ENCODE results near the gene SP3. TPM values are rescaled to one million over a fixed set of nuclear protein-coding genes. Genes with fewer than 3 reads are reported as not detected.

The SP3 gene
- total RNA-seq, 6 experiments from 2014 or later, result 28.4 to 36.5 (median 32.4) TPM

DNA sequence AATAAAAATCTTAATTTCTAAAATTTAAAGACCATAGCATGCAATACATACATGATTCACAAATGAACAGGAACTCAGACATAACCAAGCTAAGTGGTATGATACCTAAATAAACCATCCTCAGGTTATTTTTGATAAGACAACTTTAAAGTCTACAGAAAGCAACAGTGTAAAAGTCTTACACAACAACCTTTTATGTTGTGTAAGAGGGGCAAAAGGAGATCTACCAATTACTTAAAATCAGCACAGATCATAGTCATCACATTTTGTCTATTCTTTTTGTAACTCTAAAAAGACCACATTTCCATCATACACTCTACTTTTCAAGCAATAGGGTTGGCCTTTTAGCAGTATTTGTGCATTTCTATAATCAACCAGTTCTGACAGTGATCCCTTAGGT is 16.3 kb downstream of the SP3 start:
- peaks cover 0 to 10% (median 3%) of the 10 kb centered on the region in 4 donors for H3K4me1 ChIP-seq
- H3K27ac ChIP-seq, result no peak overlapping the region
- intact Hi-C loops (cut with DNase I), result no loop called here
- TF ChIP-seq POLR2A (IDR thresholded peaks at IDR 0.05), result no peak
- TF ChIP-seq, protein P1, sequence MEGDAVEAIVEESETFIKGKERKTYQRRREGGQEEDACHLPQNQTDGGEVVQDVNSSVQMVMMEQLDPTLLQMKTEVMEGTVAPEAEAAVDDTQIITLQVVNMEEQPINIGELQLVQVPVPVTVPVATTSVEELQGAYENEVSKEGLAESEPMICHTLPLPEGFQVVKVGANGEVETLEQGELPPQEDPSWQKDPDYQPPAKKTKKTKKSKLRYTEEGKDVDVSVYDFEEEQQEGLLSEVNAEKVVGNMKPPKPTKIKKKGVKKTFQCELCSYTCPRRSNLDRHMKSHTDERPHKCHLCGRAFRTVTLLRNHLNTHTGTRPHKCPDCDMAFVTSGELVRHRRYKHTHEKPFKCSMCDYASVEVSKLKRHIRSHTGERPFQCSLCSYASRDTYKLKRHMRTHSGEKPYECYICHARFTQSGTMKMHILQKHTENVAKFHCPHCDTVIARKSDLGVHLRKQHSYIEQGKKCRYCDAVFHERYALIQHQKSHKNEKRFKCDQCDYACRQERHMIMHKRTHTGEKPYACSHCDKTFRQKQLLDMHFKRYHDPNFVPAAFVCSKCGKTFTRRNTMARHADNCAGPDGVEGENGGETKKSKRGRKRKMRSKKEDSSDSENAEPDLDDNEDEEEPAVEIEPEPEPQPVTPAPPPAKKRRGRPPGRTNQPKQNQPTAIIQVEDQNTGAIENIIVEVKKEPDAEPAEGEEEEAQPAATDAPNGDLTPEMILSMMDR (IDR thresholded peaks at IDR 0.05), result no peak
- no peaks in the 10 kb centered on the region for H3K27me3 ChIP-seq
- no peaks in the 10 kb centered on the region for H3K9me3 ChIP-seq
- H3K36me3 ChIP-seq, result peaks cover 0 to 2% (median 0%) of the 10 kb centered on the region in 4 donors
- H3K4me3 ChIP-seq, result no peak overlapping the region
- no peak for DNase-seq
- peak in 3 of 4 donors; percentile 34 to 59 (median 48) for ATAC-seq

DNA sequence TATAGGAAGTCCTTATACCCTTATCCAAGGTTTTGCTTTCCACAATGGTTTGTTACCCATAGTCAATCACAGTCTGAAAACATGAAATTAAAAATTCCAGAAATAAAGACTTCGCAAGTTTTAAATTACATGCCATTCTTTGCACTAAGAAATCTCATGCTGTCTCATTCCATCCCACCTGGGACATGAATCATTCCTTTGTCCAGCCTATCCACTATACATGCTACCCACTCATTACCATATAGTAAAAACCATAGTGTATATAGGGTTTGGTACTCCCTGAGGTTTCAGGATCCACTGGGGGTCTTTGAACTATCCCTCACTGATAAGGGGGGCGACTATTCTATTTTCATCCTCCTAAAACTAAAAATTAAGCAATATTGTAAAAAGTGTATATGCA is 17.0 kb downstream of the SP3 start:
- Histone ChIP-seq H3K27ac (no peak overlapping the region), H3K4me3 (no peak overlapping the region), H3K4me1 (peaks cover 0 to 11% (median 3%) of the 10 kb centered on the region in 4 donors), H3K36me3 (peaks cover 0 to 2% (median 0%) of the 10 kb centered on the region in 4 donors), H3K9me3 (no peaks in the 10 kb centered on the region), H3K27me3 (no peaks in the 10 kb centered on the region)
- DNase-seq (no peak), ATAC-seq (no peak)
- TF ChIP-seq, protein P1 (IDR thresholded peaks at IDR 0.05), result no peak
- TF ChIP-seq POLR2A (IDR thresholded peaks at IDR 0.05), result no peak
- intact Hi-C loops (cut with DNase I), result no loop called here
- WGBS (ENCODE audit: insufficient coverage, low coverage, low lambda C conversion rate, missing lambda C conversion rate), result 84% methylated on average over 2 of the region's 2 CpGs

DNA sequence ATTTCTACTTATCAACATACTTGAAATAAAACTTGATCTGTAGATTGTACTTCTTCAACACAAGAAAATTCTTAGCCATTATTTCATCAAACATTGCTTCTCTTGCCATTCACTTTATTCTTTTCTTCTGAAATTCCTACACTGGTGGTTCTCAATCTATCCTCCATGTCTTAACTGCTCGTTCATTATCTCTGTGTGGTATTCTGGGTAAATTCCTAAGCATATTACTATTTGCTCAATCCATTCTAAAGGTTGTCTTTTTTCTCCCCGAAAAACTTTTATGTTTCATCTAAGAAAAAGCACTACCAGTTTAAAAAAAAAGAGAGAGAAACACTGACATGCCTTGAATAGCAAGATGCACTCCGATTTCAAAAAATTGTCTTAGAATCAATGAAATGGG is 18.0 kb downstream of the SP3 start:
- WGBS (ENCODE audit: insufficient coverage, low coverage, low lambda C conversion rate, missing lambda C conversion rate), result 54% methylated on average over 3 of the region's 3 CpGs
- Histone ChIP-seq H3K9me3 (no peaks in the 10 kb centered on the region), H3K27ac (no peak overlapping the region), H3K4me1 (peaks cover 0 to 15% (median 5%) of the 10 kb centered on the region in 4 donors), H3K36me3 (no peaks in the 10 kb centered on the region), H3K4me3 (no peak overlapping the region), H3K27me3 (no peaks in the 10 kb centered on the region)
- TF ChIP-seq, protein P1 (IDR thresholded peaks at IDR 0.05), result no peak
- no peak for TF ChIP-seq POLR2A (IDR thresholded peaks at IDR 0.05)
- DNase-seq (no peak), ATAC-seq (no peak)
- intact Hi-C loops (cut with DNase I), result no loop called here

DNA sequence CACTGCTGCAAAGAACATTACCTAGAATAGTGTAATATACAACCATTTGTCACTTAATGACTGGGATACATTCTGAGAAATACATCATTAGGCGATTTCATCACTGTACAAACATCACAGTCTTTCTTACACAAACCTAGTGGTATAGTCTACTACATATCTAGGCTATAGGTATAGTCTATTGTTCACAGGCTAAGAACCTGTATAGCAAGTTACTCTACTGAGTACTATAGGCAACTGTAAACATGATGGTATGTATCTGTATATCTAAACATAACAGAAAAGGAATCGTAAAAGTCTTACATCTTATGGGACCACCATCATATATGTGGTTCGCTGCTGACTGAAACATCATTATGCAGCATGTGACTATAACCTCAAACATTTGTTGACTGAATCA is 21.4 kb downstream of the SP3 start:
- peaks cover 0 to 15% (median 4%) of the 10 kb centered on the region in 4 donors for H3K4me1 ChIP-seq
- TF ChIP-seq, protein P1 (IDR thresholded peaks at IDR 0.05), result no peak
- TF ChIP-seq POLR2A (IDR thresholded peaks at IDR 0.05), result no peak
- no peak for ATAC-seq

More for the DNA sequence above, 21.4 kb downstream of the SP3 start:
- intact Hi-C loops (cut with DNase I), result no loop called here
- H3K27ac ChIP-seq, result no peak overlapping the region
- DNase-seq, result no peak
- no peaks in the 10 kb centered on the region for H3K9me3 ChIP-seq
- 93% methylated on average over 3 of the region's 3 CpGs for WGBS (ENCODE audit: insufficient coverage, low coverage, low lambda C conversion rate, missing lambda C conversion rate)
- H3K4me3 ChIP-seq, result no peak overlapping the region
- no peaks in the 10 kb centered on the region for H3K27me3 ChIP-seq
- H3K36me3 ChIP-seq, result no peaks in the 10 kb centered on the region

Data from right lobe of liver (tissue), 6 donors.